NCI-H526 (cell line): ENCODE data around the gene BMX.

ENCODE experiments used
- DNase-seq, 2 experiments: peaks; one replicate each; lab custom pipeline; 2025; lab: John Stamatoyannopoulos, UW

The BMX gene

GRCh38 chrX:15500497-15500966 lies at the start of gene BMX:
Gene BMX, plus strand, starts transcription at chrX:15500807. Its CDS starts 7,547 bp downstream, at chrX:15508354.
- no peak for DNase-seq

- no peak for DNase-seq
These were observed 48.7 kb upstream of the BMX start for GRCh38 chrX:15451913-15452312.

GRCh38 chrX:15464704-15465103 lies 35.9 kb upstream of the BMX start:
- DNase-seq, result no peak

GRCh38 chrX:15465347-15465746 lies 35.3 kb upstream of the BMX start:
- no peak for DNase-seq

GRCh38 chrX:15465896-15466651 lies 34.5 kb upstream of the BMX start:
- peak; percentile 7 to 13 for DNase-seq

- peak in 1 of 2 experiments; percentile 64 for DNase-seq
These were observed 32.6 kb upstream of the BMX start for GRCh38 chrX:15468036-15468435.

- DNase-seq, result no peak
These were observed 31.0 kb upstream of the BMX start for GRCh38 chrX:15469613-15470012.

- peak; percentile 15 to 78 for DNase-seq
These were observed 29.6 kb upstream of the BMX start for GRCh38 chrX:15471028-15471427.

GRCh38 chrX:15472531-15472930 lies 28.1 kb upstream of the BMX start:
- no peak for DNase-seq

- no peak for DNase-seq
These were observed 26.6 kb upstream of the BMX start for GRCh38 chrX:15474028-15474427.

- DNase-seq, result no peak
These were observed 25.6 kb upstream of the BMX start for GRCh38 chrX:15475021-15475420.

- no peak for DNase-seq
These were observed 25.1 kb upstream of the BMX start for GRCh38 chrX:15475486-15475885.

GRCh38 chrX:15483891-15484290 lies 16.7 kb upstream of the BMX start:
- no peak for DNase-seq

- DNase-seq, result no peak
These were observed 8.1 kb upstream of the BMX start for GRCh38 chrX:15492469-15492868.

- peak; percentile 91 to 98 for DNase-seq
These were observed 7.3 kb upstream of the BMX start, which contains the start of gene PIR for GRCh38 chrX:15493118-15493962. Gene PIR, minus strand, starts transcription at chrX:15493333. Its CDS starts 2,076 bp downstream, at chrX:15491257.

GRCh38 chrX:15495801-15496200 lies 4.8 kb upstream of the BMX start:
- no peak for DNase-seq

- no peak for DNase-seq
These were observed 3.8 kb upstream of the BMX start for GRCh38 chrX:15496824-15497223.

GRCh38 chrX:15497865-15498264 lies 2.7 kb upstream of the BMX start:
- DNase-seq, result peak; percentile 62 to 90

GRCh38 chrX:15498741-15499140 lies 1.9 kb upstream of the BMX start:
- no peak for DNase-seq

GRCh38 chrX:15499976-15500375 lies 631 bp upstream of the BMX start:
- no peak for DNase-seq

GRCh38 chrX:15501506-15501905 lies 899 bp downstream of the BMX start:
- DNase-seq, result no peak

- DNase-seq, result peak; percentile 96 to 99
These were observed 4.1 kb downstream of the BMX start for GRCh38 chrX:15504661-15505060.

GRCh38 chrX:15505101-15505500 lies 4.5 kb downstream of the BMX start:
- peak in 1 of 2 experiments; percentile 79 for DNase-seq
